Smooth muscle cell (in vitro differentiated cells): ENCODE data around the gene LITAF. TPM values are rescaled to one million over a fixed set of nuclear protein-coding genes. Genes with fewer than 3 reads are reported as not detected.

Experiments used
- DNase-seq: peaks from one replicate; lab custom pipeline; 2025; ENCODE audit not compliant: unreplicated experiment; lab: John Stamatoyannopoulos, UW
- H2AFZ ChIP-seq: fragments of 200-600 bp; sonication (generic); 2 replicates; pipeline ENCODE4 v1.6.0; 2016; ENCODE audit warnings: antibody characterized with exemption, low read depth, mild to moderate bottlenecking
- H3F3A ChIP-seq: fragments of 200-600 bp; sonication (generic); 2 replicates; pipeline ENCODE4 v1.6.0; 2017; ENCODE audit warnings: antibody characterized with exemption, low read depth
- H3K27ac ChIP-seq: fragments of 200-600 bp; sonication (generic); 2 replicates; pipeline ENCODE4 v1.5.1; 2016; ENCODE audit warnings: low read depth, mild to moderate bottlenecking
- H3K27me3 ChIP-seq: fragments of 200-600 bp; sonication (generic); 2 replicates; pipeline ENCODE4 v1.6.1; 2016; ENCODE audit warnings: low read depth, mild to moderate bottlenecking
- H3K36me3 ChIP-seq: fragments of 200-600 bp; sonication (generic); 2 replicates; pipeline ENCODE4 v1.5.1; 2016; ENCODE audit warnings: low read depth
- H3K4me1 ChIP-seq: fragments of 200-600 bp; sonication (generic); 2 replicates; pipeline ENCODE4 v1.5.1; 2016; ENCODE audit warnings: low read depth
- H3K4me2 ChIP-seq: fragments of 200-600 bp; sonication (generic); 2 replicates; pipeline ENCODE4 v1.6.0; 2016; ENCODE audit warnings: mild to moderate bottlenecking
- H3K4me3 ChIP-seq: fragments of 200-600 bp; sonication (generic); 2 replicates; pipeline ENCODE4 v1.5.1; 2016; ENCODE audit warnings: mild to moderate bottlenecking
- H3K79me2 ChIP-seq: fragments of 200-600 bp; sonication (generic); 2 replicates; pipeline ENCODE4 v1.6.0; 2016; ENCODE audit warnings: low read depth, mild to moderate bottlenecking
- H3K9ac ChIP-seq: fragments of 200-600 bp; sonication (generic); 2 replicates; pipeline ENCODE4 v1.6.0; 2016; ENCODE audit warnings: low read depth
- H3K9me3 ChIP-seq: fragments of 200-600 bp; sonication (generic); replicated peaks from 2 replicates; pipeline ENCODE4 v1.5.1; 2016; ENCODE audit warnings: low read depth
- H4K20me1 ChIP-seq: fragments of 200-600 bp; sonication (generic); 2 replicates; pipeline ENCODE4 v1.6.0; 2016; ENCODE audit warnings: low read depth
- CTCF ChIP-seq: fragments of 200-600 bp; sonication (generic); IDR thresholded peaks from 2 replicates; pipeline ENCODE4 v1.5.1; 2017; ENCODE audit warnings: borderline replicate concordance, mild to moderate bottlenecking, antibody characterized with exemption; ENCODE audit not compliant: insufficient read depth, poor library complexity, severe bottlenecking
- WGBS: methylation state at CpG from one replicate; pipeline ENCODE4 v1.1.7; 2016; ENCODE audit warnings: low lambda C conversion rate; 5-methylcytosine and 5-hydroxymethylcytosine counted together
- polyA plus RNA-seq: library from polyadenylated mRNA; unstranded; fragments of >200 nt; fragmentation: Nextera tagmentation; extraction: Ambion mirVana; gene quantifications from 2 replicates; pipeline ENCODE4 v1.2.1, GENCODE V29; 2016
- total RNA-seq: library from RNA; depleted of rRNA; stranded (reverse); fragments of >200 nt; gene quantifications from 2 replicates; pipeline ENCODE4 v1.2.3, GENCODE V29; 2014

Gene LITAF
- total and polyA plus RNA-seq, 2 experiments from 2014 or later = 40.4 to 72.6 TPM

GRCh38 chr16:11629071-11630030 is 42.6 kb upstream of the LITAF start:
- no peaks in the 10 kb centered on the region for H3K27me3 ChIP-seq
- TF ChIP-seq CTCF = no peak
- DNase-seq = no peak
- H4K20me1 ChIP-seq = no peaks in the 10 kb centered on the region
- no peak overlapping the region for H2AFZ ChIP-seq
- H3F3A ChIP-seq = no peaks in the 10 kb centered on the region
- H3K27ac ChIP-seq = peak overlapping the region; percentile 78
- no peaks in the 10 kb centered on the region for H3K36me3 ChIP-seq
- no peaks in the 10 kb centered on the region for H3K79me2 ChIP-seq
- peaks cover 18% of the 10 kb centered on the region for H3K4me1 ChIP-seq
- H3K4me3 ChIP-seq = no peak overlapping the region
- peak overlapping the region; percentile 46 for H3K4me2 ChIP-seq
- H3K9ac ChIP-seq = no peak overlapping the region
- whole genome bisulfite sequencing = 76% methylated on average over 23 of the region's 23 CpGs
- H3K9me3 ChIP-seq = no peaks in the 10 kb centered on the region

- Histone ChIP-seq H2AFZ (no peak overlapping the region), H4K20me1 (no peaks in the 10 kb centered on the region), H3K27ac (peak overlapping the region; percentile 78), H3K36me3 (no peaks in the 10 kb centered on the region), H3K9ac (peak overlapping the region; percentile 8), H3K9me3 (no peaks in the 10 kb centered on the region), H3K4me1 (peaks cover 14% of the 10 kb centered on the region), H3K27me3 (no peaks in the 10 kb centered on the region), H3K79me2 (no peaks in the 10 kb centered on the region), H3K4me3 (no peak overlapping the region), H3K4me2 (peak overlapping the region; percentile 2), H3F3A (no peaks in the 10 kb centered on the region)
- no peak for TF ChIP-seq CTCF
- WGBS = 48% methylated on average over 15 of the region's 15 CpGs
- no peak for DNase-seq
These were observed 41.2 kb upstream of the LITAF start for GRCh38 chr16:11627822-11628457.

- H3K9me3 ChIP-seq = no peaks in the 10 kb centered on the region
- H3K27ac ChIP-seq = peak overlapping the region; percentile 78
- H3K79me2 ChIP-seq = no peaks in the 10 kb centered on the region
- H3K4me2 ChIP-seq = peak overlapping the region; percentile 2
- no peaks in the 10 kb centered on the region for H3F3A ChIP-seq
- 95% methylated on average over 5 of the region's 5 CpGs for WGBS
- no peak for TF ChIP-seq CTCF
- no peaks in the 10 kb centered on the region for H4K20me1 ChIP-seq
- H2AFZ ChIP-seq = no peak overlapping the region
- peaks cover 7% of the 10 kb centered on the region for H3K4me1 ChIP-seq
- H3K4me3 ChIP-seq = no peak overlapping the region
- no peaks in the 10 kb centered on the region for H3K36me3 ChIP-seq
- no peak for DNase-seq
- no peaks in the 10 kb centered on the region for H3K27me3 ChIP-seq
- no peak overlapping the region for H3K9ac ChIP-seq
These were observed 40.6 kb upstream of the LITAF start for GRCh38 chr16:11627292-11627663.
